Right cardiac atrium (tissue), 5 donors: ENCODE data around the gene CNTFR. TPM values are rescaled to one million over a fixed set of nuclear protein-coding genes. Genes with fewer than 3 reads are reported as not detected.

ENCODE experiments used
- ATAC-seq, 2 donors: fragments of 200-7000 bp; cut with Tn5 transposase; one replicate each; pipeline versions ENCODE4 v1.8.0 to v1.9.1; 2020; ENCODE audit warnings: moderate library complexity in 2 of 2, mild to moderate bottlenecking in 1 of 2
- DNase-seq, 3 donors: peaks; one replicate each; pipeline ENCODE4 v3.0.0-alpha.2; 2020
- H3K27ac ChIP-seq: one replicate; pipeline ENCODE4 v1.5.1; 2013; ENCODE audit warnings: mild to moderate bottlenecking, low read length, control low read depth, moderate library complexity
- H3K27me3 ChIP-seq: one replicate; pipeline ENCODE4 v1.6.1; 2013; ENCODE audit not compliant: control insufficient read depth, insufficient read depth
- H3K4me1 ChIP-seq: one replicate; pipeline ENCODE4 v1.6.1; 2013; ENCODE audit warnings: low read length; ENCODE audit not compliant: control insufficient read depth, insufficient read depth
- H3K4me3 ChIP-seq: one replicate; pipeline ENCODE4 v1.5.1; 2013; ENCODE audit warnings: low read length, control low read depth
- H3K9me3 ChIP-seq: one replicate; pipeline ENCODE4 v1.6.1; 2013; ENCODE audit warnings: low read length; ENCODE audit not compliant: control insufficient read depth
- WGBS: extraction: QIAGEN DNeasy Blood & Tissue Kit; methylation state at CpG from one replicate; pipeline ENCODE4 v1.1.7; 2013; 5-methylcytosine and 5-hydroxymethylcytosine counted together
- intact Hi-C, 4 donors: fragments of 100-400 bp; cut with DNase I; formaldehyde crosslinking; loops; one replicate each; pipeline versions ENCODE4 v1.11.0 to v1.14.0; 2022 to 2023
- polyA plus RNA-seq: library from polyadenylated mRNA; stranded (reverse); fragments of 200-250 nt; gene quantifications from one replicate; pipeline ENCODE4 v1.2.3, GENCODE V29; 2013
- total RNA-seq, 4 donors: library from RNA; stranded (reverse); fragmentation: NEBNext Ultra II Directional; extraction: Animal tissue kit (Norgen Biotek cat#: 25700); gene quantifications; one replicate each; pipeline ENCODE4 v1.2.1, GENCODE V29; 2021
- donor health status: healthy with polysubstance abuse.
- donor health status: DM: no; HTN: yes; CAD: no.
- donor health status: DM: no; HTN: no; CAD: no.
- donor health status: DM: no; HTN: yes; CAD: no; lungs with severe emphysema.
- donor health status: DM: yes; HTN: yes; CAD: no.

CNTFR gene
- total and polyA plus RNA-seq, 5 donors: 14.9 to 66.4 (median 51.5) TPM

DNA sequence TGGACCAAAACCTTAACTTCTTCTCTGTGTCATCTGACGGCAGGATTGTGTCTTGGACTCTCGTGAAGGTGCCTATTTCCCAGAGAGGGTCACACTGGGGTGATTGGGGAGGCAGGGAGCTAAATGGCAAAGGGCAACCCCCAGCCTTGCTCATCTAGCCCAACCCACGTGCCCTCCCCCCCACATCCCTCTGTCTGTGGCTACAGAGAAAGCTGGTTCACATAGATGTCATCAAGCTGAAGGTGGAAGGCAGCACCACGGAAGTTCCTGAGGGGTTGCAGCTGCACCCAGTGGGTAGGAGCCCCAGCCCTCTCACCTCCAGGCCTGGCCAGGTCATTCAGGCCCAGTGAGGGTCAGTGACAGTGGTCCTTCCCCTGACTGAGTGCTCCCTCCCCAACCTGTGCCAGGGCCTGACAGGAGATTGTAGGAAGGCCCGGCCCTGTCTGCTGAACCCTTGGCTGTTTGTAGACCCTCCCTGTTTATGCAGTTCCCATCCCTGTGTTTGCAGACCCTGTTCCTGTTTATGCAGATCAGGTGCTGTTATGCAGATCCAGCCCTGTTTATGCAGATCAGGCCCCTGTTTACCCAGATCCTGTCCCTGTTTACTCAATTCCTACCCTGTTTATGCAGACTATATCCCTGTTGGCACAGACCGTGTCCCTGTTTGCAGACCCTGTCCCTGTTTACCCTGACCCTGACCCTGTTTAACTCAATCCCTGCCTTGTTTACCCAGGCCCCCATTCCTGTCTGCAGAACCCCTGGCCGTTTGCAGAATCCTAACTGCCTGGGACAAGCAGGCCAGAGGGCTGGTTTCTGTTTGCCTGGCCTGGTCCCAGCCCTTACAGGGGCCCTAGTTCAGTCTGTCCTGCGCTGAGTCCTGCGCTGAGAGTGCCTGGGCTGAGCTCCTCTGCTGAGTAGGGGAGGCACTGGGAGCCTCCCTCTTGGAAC is 77.1 kb downstream of the CNTFR start:
- Histone ChIP-seq H3K4me3 (no peak overlapping the region), H3K4me1 (no peaks in the 10 kb centered on the region), H3K27ac (no peak overlapping the region), H3K9me3 (no peaks in the 10 kb centered on the region), H3K27me3 (no peaks in the 10 kb centered on the region)
- DNase-seq (no peak), ATAC-seq (no peak)
- intact Hi-C loops: no loop called here
- WGBS: 74% methylated on average over 9 of the region's 9 CpGs

DNA sequence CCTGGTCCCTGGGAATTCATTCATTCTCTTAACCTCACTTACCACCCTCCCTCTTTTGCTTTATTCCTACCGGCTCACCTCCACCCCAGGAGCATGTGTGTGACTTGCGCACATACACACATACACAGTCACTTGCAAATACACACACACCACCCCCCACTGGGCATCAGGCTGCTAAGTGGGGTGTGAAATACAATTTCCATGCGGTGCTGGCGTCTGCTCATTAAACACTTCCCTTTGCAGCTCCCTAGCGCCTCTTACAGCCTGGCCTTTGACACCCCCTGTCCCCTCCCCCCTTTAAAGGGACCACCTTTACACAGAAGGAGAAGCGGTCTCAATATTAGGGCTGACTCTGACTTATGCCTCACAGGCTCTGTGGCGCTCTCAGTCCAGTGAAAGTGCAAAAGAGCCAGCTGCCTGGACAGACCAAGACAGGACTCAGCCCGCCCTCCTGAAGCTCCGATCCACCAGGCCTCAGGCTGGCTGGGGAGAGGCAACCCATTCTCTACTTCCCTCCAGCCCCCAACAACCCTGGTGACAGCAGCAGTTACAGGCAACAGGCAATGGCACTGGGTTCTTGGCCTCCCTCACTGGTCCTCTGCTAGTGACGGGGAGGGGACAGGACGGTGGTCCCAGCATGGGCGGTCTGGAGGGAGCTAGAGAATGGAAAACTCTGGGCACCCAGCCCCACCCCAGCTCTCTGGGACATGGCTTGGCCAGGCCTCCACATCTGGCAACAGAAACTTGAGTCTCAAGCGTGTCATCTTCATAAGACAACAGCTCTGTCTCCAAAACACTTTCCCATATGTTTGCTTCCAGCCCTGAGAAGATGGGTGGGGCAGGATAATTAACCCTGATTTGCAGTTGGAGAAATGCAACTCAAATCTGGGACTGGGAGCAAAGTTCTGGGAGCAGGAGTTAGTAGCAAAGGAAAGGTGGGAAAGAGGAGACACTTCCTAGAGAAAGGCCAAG is 78.7 kb downstream of the CNTFR start:
- no peak for ATAC-seq
- Histone ChIP-seq H3K9me3 (no peaks in the 10 kb centered on the region), H3K27me3 (no peaks in the 10 kb centered on the region), H3K4me3 (no peak overlapping the region), H3K4me1 (no peaks in the 10 kb centered on the region), H3K27ac (no peak overlapping the region)
- intact Hi-C loops: no loop called here
- no peak for DNase-seq
- WGBS: 64% methylated on average over 13 of the region's 13 CpGs

DNA sequence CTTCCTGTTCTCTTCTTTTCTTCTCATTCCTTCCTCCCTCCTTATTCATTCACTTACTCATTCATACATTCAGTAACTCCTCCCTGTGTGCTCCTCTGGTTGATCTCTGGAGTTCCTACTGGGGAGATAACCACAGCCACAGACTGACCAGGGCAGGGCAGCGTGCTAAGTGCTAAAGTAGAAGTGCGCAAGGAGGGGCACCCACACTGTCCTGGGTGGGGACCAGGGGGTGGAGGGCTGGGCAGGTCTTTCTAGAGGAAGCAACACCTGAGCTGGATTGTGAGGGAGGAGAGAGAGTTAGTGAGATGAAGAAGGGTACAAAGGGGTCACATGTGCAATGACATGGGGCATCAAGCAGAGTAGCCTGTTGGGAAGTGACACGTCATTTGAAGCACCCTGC is 80.6 kb downstream of the CNTFR start:
- Histone ChIP-seq H3K27ac (no peak overlapping the region), H3K27me3 (no peaks in the 10 kb centered on the region), H3K4me3 (no peak overlapping the region), H3K9me3 (no peaks in the 10 kb centered on the region), H3K4me1 (no peaks in the 10 kb centered on the region)
- WGBS: 90% methylated on average over 3 of the region's 3 CpGs
- DNase-seq (no peak), ATAC-seq (no peak)
- intact Hi-C loops: loop anchor here in 1 of 4 donors (10.0 kb wide), 1 partner anchor 104 kb away; no protein-coding TSS in a partner anchor

DNA sequence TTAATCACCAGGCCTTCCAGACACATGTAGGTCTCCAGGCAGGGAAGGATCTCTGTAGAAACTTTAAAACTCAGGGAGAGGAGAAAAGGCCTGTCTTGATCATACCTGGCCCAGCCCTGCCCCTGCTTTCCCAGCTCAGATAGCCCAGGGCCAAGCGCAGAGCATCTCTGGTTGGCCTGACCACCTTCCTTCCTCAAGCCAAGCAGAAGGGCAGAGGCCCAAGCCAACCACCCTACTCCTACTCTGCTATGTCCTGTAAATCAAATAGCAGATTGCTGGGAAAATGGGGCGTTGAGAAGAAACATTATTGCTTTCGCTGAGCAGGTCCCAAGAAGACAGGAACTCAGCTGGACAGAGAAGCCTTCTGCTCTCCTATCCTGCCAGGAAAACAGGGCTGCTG is 81.1 kb downstream of the CNTFR start:
- H3K9me3 ChIP-seq: no peaks in the 10 kb centered on the region
- intact Hi-C loops: loop anchor here in 1 of 4 donors (10.0 kb wide), 1 partner anchor 104 kb away; no protein-coding TSS in a partner anchor
- H3K4me3 ChIP-seq: no peak overlapping the region
- no peak for ATAC-seq
- no peak for DNase-seq
- H3K27ac ChIP-seq: no peak overlapping the region
- no peaks in the 10 kb centered on the region for H3K27me3 ChIP-seq
- H3K4me1 ChIP-seq: no peaks in the 10 kb centered on the region
- 91% methylated on average over 3 of the region's 3 CpGs for WGBS

DNA sequence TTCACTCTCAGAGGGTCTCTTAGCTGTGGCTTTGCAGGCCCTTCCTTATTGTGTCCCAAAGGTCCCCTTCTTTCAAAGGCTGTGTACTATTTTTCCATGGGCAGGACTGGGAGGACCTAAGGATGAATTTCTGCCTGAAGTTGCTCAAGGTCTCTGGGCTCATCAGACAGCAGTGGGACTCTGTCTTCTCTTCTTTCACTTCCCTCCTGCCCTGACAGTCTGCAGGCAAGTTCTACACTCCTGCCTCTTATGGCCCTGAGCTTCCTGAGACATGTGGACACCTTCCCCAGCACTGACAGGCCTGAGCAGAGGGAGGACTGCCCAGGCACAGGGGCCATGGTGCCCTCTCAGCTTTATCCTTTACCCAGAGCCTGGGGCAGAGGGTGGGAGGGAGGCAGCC is 81.6 kb downstream of the CNTFR start:
- Histone ChIP-seq H3K27ac (no peak overlapping the region), H3K27me3 (no peaks in the 10 kb centered on the region), H3K4me3 (no peak overlapping the region), H3K9me3 (no peaks in the 10 kb centered on the region), H3K4me1 (no peaks in the 10 kb centered on the region)
- intact Hi-C loops: loop anchor here in 1 of 4 donors (10.0 kb wide), 1 partner anchor 103 kb away; no protein-coding TSS in a partner anchor
- DNase-seq (no peak), ATAC-seq (no peak)

DNA sequence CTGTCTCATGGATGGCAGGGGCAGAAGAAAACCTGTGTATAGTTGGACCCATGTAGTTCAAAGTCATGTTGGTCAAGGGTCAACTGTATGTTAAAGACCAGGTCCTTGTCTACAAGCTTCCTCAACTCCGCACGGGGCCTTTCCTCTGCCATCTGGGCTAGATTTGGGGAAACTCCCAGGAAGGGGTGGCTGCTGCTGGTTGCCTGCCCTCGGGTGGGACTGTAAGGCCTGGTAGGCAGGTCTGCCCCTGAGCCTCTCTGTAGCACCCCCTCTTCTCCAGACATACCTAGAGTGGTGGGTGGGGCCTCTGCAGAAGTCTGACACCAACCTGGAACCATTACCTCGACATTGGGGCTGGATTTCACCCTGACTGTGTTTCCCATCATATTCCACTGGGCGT is 82.0 kb downstream of the CNTFR start:
- Histone ChIP-seq H3K9me3 (no peaks in the 10 kb centered on the region), H3K27ac (no peak overlapping the region), H3K4me1 (no peaks in the 10 kb centered on the region), H3K27me3 (no peaks in the 10 kb centered on the region), H3K4me3 (no peak overlapping the region)
- DNase-seq (no peak), ATAC-seq (no peak)
- intact Hi-C loops: loop anchor here in 1 of 4 donors (10.0 kb wide), 1 partner anchor 103 kb away; no protein-coding TSS in a partner anchor
- 79% methylated on average over 5 of the region's 5 CpGs for WGBS

DNA sequence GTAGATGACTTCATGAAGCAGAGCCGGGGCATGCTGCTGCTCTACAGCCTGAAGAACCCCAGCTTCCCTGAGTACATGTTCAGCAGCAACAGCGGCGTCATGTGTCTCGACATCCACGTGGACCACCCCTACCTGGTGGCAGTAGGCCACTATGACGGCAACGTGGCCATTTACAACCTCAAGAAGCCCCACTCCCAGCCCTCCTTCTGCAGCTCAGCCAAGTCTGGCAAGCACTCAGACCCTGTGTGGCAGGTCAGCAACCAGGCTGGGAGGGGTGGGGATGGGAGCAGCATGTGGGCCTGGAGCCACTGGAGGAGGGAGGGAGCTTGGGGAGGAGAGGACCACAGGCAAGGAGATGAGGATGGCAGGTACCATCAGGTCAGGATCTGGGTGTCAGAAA is 82.9 kb downstream of the CNTFR start:
- peaks cover 6% of the 10 kb centered on the region for H3K4me1 ChIP-seq
- intact Hi-C loops: loop anchor here in 1 of 4 donors (10.0 kb wide), 1 partner anchor 102 kb away; no protein-coding TSS in a partner anchor
- no peaks in the 10 kb centered on the region for H3K27me3 ChIP-seq
- WGBS: 91% methylated on average over 7 of the region's 7 CpGs
- no peak overlapping the region for H3K4me3 ChIP-seq
- DNase-seq (no peak), ATAC-seq (no peak)
- H3K9me3 ChIP-seq: no peaks in the 10 kb centered on the region
- H3K27ac ChIP-seq: no peak overlapping the region

DNA sequence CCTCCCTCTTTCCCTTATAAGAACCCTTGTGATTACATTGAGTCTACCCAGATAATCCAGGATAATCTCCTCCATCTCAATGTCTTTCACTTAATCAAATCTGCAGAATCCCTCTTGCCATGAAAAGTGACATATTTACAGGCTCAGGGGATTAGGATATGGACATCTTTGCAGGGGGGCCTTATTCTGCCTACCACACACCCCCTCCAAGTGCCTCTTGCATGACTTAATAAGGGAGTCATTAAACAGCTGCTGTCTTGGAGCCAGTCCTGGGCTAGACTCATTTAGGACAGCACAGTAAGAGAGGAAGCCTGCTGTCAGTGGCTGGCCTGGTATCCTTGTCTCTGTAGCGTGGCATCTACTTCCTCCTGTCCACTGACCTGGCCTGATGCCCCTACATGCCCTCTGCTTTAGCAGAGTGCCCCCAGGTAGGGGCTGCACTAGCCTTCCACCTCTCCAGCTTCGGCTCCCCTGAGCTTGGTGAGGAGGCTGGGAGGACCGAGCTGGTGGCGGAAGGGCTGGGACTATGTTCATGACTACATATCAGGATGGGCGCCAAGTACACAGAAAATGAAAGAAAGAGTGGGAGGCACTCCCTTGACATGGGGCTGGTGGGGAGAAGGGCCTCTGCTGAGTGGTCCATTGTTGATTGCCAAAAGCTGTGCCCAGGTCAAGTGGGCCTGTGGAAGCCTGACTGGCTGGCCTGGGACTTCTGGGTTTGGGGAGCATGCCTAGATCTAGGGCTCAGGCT is 84.0 kb downstream of the CNTFR start:
- intact Hi-C loops: loop anchor here in 1 of 4 donors (10.0 kb wide), 1 partner anchor 101 kb away; no protein-coding TSS in a partner anchor
- WGBS: 86% methylated on average over 5 of the region's 5 CpGs

DNA sequence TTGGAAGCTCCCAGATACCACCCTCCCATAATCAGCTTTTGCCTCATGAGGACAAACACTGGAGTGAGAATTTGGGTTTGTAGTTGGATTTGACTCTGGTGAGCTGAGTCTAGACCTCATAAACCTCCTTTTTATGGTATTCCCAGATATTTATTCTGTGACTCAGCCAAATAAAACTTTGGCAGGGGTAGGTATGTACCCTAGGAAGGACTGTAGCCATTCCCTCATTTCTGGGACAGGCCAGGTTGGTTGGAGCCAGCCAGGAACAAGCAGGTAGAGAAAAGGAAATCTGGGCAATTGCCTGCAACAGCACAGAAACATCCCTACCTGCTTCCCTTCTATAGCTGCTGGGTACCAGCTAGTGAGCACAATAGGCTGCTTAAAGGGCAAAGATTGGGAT is 86.1 kb downstream of the CNTFR start:
- ATAC-seq (no peak), DNase-seq (no peak)
- intact Hi-C loops: loop anchor here in 2 of 4 donors (5.0 to 10.0 kb wide), 6 partner anchors 44 to 101 kb away; no protein-coding TSS in a partner anchor
- Histone ChIP-seq H3K4me3 (no peak overlapping the region), H3K27me3 (no peaks in the 10 kb centered on the region), H3K27ac (no peak overlapping the region), H3K4me1 (peaks cover 6% of the 10 kb centered on the region), H3K9me3 (no peaks in the 10 kb centered on the region)

More for the DNA sequence above, 84.0 kb downstream of the CNTFR start:
- H3K27me3 ChIP-seq: no peaks in the 10 kb centered on the region
- no peaks in the 10 kb centered on the region for H3K9me3 ChIP-seq
- DNase-seq (no peak), ATAC-seq (no peak)
- no peak overlapping the region for H3K27ac ChIP-seq
- no peak overlapping the region for H3K4me3 ChIP-seq
- peaks cover 6% of the 10 kb centered on the region for H3K4me1 ChIP-seq

DNA sequence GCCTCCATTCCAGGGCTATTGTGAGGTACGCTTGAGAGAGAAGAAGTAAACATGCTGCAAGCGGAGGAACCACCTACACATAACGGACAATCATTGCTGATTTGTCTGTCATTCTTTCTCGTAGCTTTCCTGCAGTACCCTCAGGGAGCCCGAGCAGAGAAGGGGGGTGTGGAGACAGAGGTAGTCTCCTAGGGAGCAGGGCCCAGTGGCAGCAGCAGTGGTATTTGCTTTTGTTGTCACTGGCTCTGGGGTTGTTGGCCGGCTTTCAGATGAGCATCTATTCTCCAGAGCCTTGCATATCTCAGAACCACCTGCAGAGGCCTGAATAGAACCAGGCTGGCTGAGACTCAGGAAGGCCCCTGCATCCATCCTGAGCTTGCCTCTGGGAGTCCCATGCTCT is 86.6 kb downstream of the CNTFR start:
- no peak for ATAC-seq
- DNase-seq: no peak
- no peak overlapping the region for H3K4me3 ChIP-seq
- peaks cover 6% of the 10 kb centered on the region for H3K4me1 ChIP-seq
- no peaks in the 10 kb centered on the region for H3K9me3 ChIP-seq
- intact Hi-C loops: loop anchor here in 2 of 4 donors (5.0 to 10.0 kb wide), 6 partner anchors 44 to 101 kb away; no protein-coding TSS in a partner anchor
- 71% methylated on average over 6 of the region's 6 CpGs for WGBS
- H3K27ac ChIP-seq: no peak overlapping the region
- no peaks in the 10 kb centered on the region for H3K27me3 ChIP-seq
